ENCODE data around the gene PSD.

- TF ChIP-seq POLR2AphosphoS5 (IDR thresholded peaks at IDR 0.05; ENCODE audit: insufficient read depth, low read depth, low read length) (no peak), POLR2A (IDR thresholded peaks at IDR 0.05; ENCODE audit: low read depth, low read length) (no peak), EZH2 (IDR thresholded peaks at IDR 0.05; ENCODE audit: borderline replicate concordance, low read depth, low read length, severe bottlenecking) (no peak), FOS (IDR thresholded peaks at IDR 0.05; ENCODE audit: borderline replicate concordance, insufficient read depth, low read length) (no peak)
- TF ChIP-seq, protein P1, sequence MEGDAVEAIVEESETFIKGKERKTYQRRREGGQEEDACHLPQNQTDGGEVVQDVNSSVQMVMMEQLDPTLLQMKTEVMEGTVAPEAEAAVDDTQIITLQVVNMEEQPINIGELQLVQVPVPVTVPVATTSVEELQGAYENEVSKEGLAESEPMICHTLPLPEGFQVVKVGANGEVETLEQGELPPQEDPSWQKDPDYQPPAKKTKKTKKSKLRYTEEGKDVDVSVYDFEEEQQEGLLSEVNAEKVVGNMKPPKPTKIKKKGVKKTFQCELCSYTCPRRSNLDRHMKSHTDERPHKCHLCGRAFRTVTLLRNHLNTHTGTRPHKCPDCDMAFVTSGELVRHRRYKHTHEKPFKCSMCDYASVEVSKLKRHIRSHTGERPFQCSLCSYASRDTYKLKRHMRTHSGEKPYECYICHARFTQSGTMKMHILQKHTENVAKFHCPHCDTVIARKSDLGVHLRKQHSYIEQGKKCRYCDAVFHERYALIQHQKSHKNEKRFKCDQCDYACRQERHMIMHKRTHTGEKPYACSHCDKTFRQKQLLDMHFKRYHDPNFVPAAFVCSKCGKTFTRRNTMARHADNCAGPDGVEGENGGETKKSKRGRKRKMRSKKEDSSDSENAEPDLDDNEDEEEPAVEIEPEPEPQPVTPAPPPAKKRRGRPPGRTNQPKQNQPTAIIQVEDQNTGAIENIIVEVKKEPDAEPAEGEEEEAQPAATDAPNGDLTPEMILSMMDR (IDR thresholded peaks at IDR 0.05; ENCODE audit: extremely low read depth in 1 of 2, insufficient read depth in 1 of 2, low read depth in 1 of 2, low read length in 2 of 2), result no peak
- TF ChIP-seq, protein P2, sequence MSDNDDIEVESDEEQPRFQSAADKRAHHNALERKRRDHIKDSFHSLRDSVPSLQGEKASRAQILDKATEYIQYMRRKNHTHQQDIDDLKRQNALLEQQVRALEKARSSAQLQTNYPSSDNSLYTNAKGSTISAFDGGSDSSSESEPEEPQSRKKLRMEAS (IDR thresholded peaks at IDR 0.05; ENCODE audit: insufficient read depth, insufficient read length), result no peak
These were observed 64.1 kb downstream of the PSD start for GRCh38 chr10:102354451-102354850.
